ENCODE measurements around the gene PRKG1. TPM values are rescaled to one million over a fixed set of nuclear protein-coding genes. Genes with fewer than 3 reads are reported as not detected.

Gene PRKG1
- total and polyA plus RNA-seq, 2 donors from 2014 or later, result 3.6 to 14.8 TPM

DNA sequence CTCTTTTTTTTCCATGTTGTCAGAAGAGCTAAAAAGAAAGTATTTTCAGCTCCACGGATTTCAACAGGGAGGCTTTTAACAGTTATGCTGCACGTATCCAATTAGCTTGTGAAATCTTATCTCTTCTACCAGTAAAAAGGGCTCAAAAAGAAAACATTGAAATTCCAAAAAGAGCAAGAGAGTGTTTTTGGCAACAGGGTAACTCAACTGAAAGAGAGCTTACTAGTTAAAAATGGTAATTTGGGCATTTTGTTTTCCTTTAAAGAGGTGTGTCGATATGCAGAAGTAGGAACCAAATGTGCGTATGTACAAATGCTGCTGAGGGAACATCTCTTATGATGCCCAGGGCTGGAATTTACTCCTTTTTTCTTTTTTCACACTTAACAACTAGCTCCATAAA, 292.8 kb downstream of the PRKG1 start:
- DNase-seq, result peak in 2 of 5 donors; percentile 39
- TF ChIP-seq CTCF (IDR thresholded peaks at IDR 0.05; ENCODE audit: borderline replicate concordance, extremely low read depth, insufficient read depth), result no peak
- no peaks in the 10 kb centered on the region for H3K36me3 ChIP-seq (ENCODE audit: control insufficient read depth in 2 of 3, insufficient read depth in 3 of 3, low read length in 3 of 3)
- no peak for FAIRE-seq
- no peaks in the 10 kb centered on the region for H3K4me1 ChIP-seq (ENCODE audit: control insufficient read depth in 2 of 3, insufficient read depth in 2 of 3, low read depth in 1 of 3, low read length in 3 of 3)
- H3K9me3 ChIP-seq (ENCODE audit: control insufficient read depth in 2 of 3, insufficient read depth in 1 of 3, low read length in 3 of 3), result no peaks in the 10 kb centered on the region
- no peak overlapping the region for H3K9ac ChIP-seq (ENCODE audit: low read length in 3 of 3)
- H3K27ac ChIP-seq (ENCODE audit: low read depth in 2 of 2, low read length in 2 of 2), result no peak overlapping the region
- intact Hi-C loops (cut with DNase I), result no loop called here
- no peaks in the 10 kb centered on the region for H3K27me3 ChIP-seq (ENCODE audit: control insufficient read depth, insufficient read depth, low read length)
- peak overlapping the region; percentile 15 to 35 (median 33) for H3K4me3 ChIP-seq (ENCODE audit: low read length in 3 of 3)

- TF ChIP-seq CTCF (IDR thresholded peaks at IDR 0.05; ENCODE audit: borderline replicate concordance, extremely low read depth, insufficient read depth), result no peak
- H3K4me1 ChIP-seq (ENCODE audit: control insufficient read depth in 2 of 3, insufficient read depth in 2 of 3, low read depth in 1 of 3, low read length in 3 of 3), result no peaks in the 10 kb centered on the region
- no peak for DNase-seq
- peak overlapping the region in 1 of 3 donors; percentile 35 for H3K4me3 ChIP-seq (ENCODE audit: low read length in 3 of 3)
- no peak overlapping the region for H3K27ac ChIP-seq (ENCODE audit: low read depth in 2 of 2, low read length in 2 of 2)
- no peak overlapping the region for H3K9ac ChIP-seq (ENCODE audit: low read length in 3 of 3)
- H3K36me3 ChIP-seq (ENCODE audit: control insufficient read depth in 2 of 3, insufficient read depth in 3 of 3, low read length in 3 of 3), result no peaks in the 10 kb centered on the region
- H3K9me3 ChIP-seq (ENCODE audit: control insufficient read depth in 2 of 3, insufficient read depth in 1 of 3, low read length in 3 of 3), result no peaks in the 10 kb centered on the region
- intact Hi-C loops (cut with DNase I), result no loop called here
- no peak for FAIRE-seq
- no peaks in the 10 kb centered on the region for H3K27me3 ChIP-seq (ENCODE audit: control insufficient read depth, insufficient read depth, low read length)
Observed at GRCh38 chr10:51367694-51368093, 293.4 kb downstream of the PRKG1 start.

GRCh38 chr10:51368943-51369342, 294.7 kb downstream of the PRKG1 start:
- TF ChIP-seq CTCF (IDR thresholded peaks at IDR 0.05; ENCODE audit: borderline replicate concordance, extremely low read depth, insufficient read depth), result no peak
- FAIRE-seq (no peak), DNase-seq (no peak)
- Histone ChIP-seq H3K4me1 (ENCODE audit: control insufficient read depth in 2 of 3, insufficient read depth in 2 of 3, low read depth in 1 of 3, low read length in 3 of 3) (no peaks in the 10 kb centered on the region), H3K36me3 (ENCODE audit: control insufficient read depth in 2 of 3, insufficient read depth in 3 of 3, low read length in 3 of 3) (no peaks in the 10 kb centered on the region), H3K9ac (ENCODE audit: low read length in 3 of 3) (no peak overlapping the region), H3K4me3 (ENCODE audit: low read length in 3 of 3) (no peak overlapping the region), H3K27ac (ENCODE audit: low read depth in 2 of 2, low read length in 2 of 2) (no peak overlapping the region), H3K27me3 (ENCODE audit: control insufficient read depth, insufficient read depth, low read length) (no peaks in the 10 kb centered on the region), H3K9me3 (ENCODE audit: control insufficient read depth in 2 of 3, insufficient read depth in 1 of 3, low read length in 3 of 3) (no peaks in the 10 kb centered on the region)
- intact Hi-C loops (cut with DNase I), result no loop called here

DNA sequence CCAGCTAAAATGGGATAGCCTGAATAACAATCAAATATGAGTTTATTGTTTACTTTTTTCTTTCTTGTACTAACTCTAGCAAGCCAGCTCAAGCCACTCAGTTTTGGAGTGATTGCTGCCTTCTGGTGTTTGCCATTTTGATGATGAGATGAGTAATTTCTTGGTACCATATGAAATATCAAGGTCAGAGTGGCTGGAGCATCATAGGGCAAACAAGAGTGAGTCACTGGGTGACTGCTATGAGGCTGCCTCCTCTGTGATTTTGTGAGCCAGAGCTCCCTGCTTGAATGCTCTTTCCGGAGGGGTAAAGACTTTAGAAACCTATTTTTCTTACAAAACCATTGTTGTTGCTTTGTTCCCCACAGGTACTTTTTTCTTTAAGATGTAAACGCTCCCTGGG, 295.6 kb downstream of the PRKG1 start:
- Histone ChIP-seq H3K36me3 (ENCODE audit: control insufficient read depth in 2 of 3, insufficient read depth in 3 of 3, low read length in 3 of 3) (no peaks in the 10 kb centered on the region), H3K9me3 (ENCODE audit: control insufficient read depth in 2 of 3, insufficient read depth in 1 of 3, low read length in 3 of 3) (no peaks in the 10 kb centered on the region), H3K27me3 (ENCODE audit: control insufficient read depth, insufficient read depth, low read length) (no peaks in the 10 kb centered on the region), H3K4me3 (ENCODE audit: low read length in 3 of 3) (no peak overlapping the region), H3K27ac (ENCODE audit: low read depth in 2 of 2, low read length in 2 of 2) (no peak overlapping the region), H3K4me1 (ENCODE audit: control insufficient read depth in 2 of 3, insufficient read depth in 2 of 3, low read depth in 1 of 3, low read length in 3 of 3) (no peaks in the 10 kb centered on the region), H3K9ac (ENCODE audit: low read length in 3 of 3) (no peak overlapping the region)
- FAIRE-seq (no peak), DNase-seq (no peak)
- intact Hi-C loops (cut with DNase I), result no loop called here
- no peak for TF ChIP-seq CTCF (IDR thresholded peaks at IDR 0.05; ENCODE audit: borderline replicate concordance, extremely low read depth, insufficient read depth)
